Panc1 (cell line): Measurements from ENCODE around the gene TMEM269. TPM values are rescaled to one million over a fixed set of nuclear protein-coding genes. Genes with fewer than 3 reads are reported as not detected.

ENCODE experiments used
- ATAC-seq: fragments of 200-7000 bp; cut with Tn5 transposase; 2 replicates; pipeline ENCODE4 v1.9.1; 2020; ENCODE audit warnings: mild to moderate bottlenecking, moderate library complexity
- BruUV-seq: library from RNA; stranded (reverse); fragments of 400-500 nt; replicated peaks from 2 replicates; lab custom pipeline; 2021; lab: Mats Ljungman, UMichigan
- CTCF ChIA-PET: fragments of 300-600 bp; sonication (Branson Sonifier 250); formaldehyde crosslinking; loops from one replicate; lab custom pipeline; 2022; ENCODE audit warnings: antibody characterized with exemption; lab: Charles Lee
- POLR2A ChIA-PET: fragments of 300-600 bp; sonication (Branson Sonifier 250); formaldehyde crosslinking; loops from one replicate; lab custom pipeline; 2022; ENCODE audit warnings: antibody characterized with exemption; lab: Charles Lee
- DNase-seq: peaks from one replicate; pipeline ENCODE4 v3.0.0-alpha.2; 2010; ENCODE audit warnings: low read depth, low spot score
- H3K27ac ChIP-seq: 2 replicates; pipeline ENCODE4 v1.5.1; 2011; ENCODE audit warnings: mild to moderate bottlenecking, low read length, inconsistent platforms
- H3K27me3 ChIP-seq: fragments of 200-500 bp; sonication (Bioruptor generic); 2 replicates; pipeline ENCODE4 v1.6.0; 2014; ENCODE audit warnings: low read length, inconsistent platforms; ENCODE audit not compliant: control insufficient read depth, insufficient read depth
- H3K36me3 ChIP-seq: fragments of 200-500 bp; sonication (Bioruptor generic); 2 replicates; pipeline ENCODE4 v1.5.1; 2014; ENCODE audit warnings: inconsistent platforms, mild to moderate bottlenecking, low read length, moderate library complexity; ENCODE audit not compliant: control insufficient read depth, insufficient read depth
- H3K4me1 ChIP-seq: 2 replicates; pipeline ENCODE4 v1.5.1; 2011; ENCODE audit warnings: inconsistent platforms, mild to moderate bottlenecking, low read length, moderate library complexity; ENCODE audit not compliant: control insufficient read depth, insufficient read depth
- H3K4me3 ChIP-seq, 2 experiments: 2 replicates each; pipeline ENCODE4 v1.5.1; 2011 to 2012; ENCODE audit warnings: low read depth in 2 of 2, low read length in 2 of 2, mild to moderate bottlenecking in 2 of 2, inconsistent platforms in 1 of 2, moderate library complexity in 1 of 2
- H3K9me3 ChIP-seq: fragments of 200-500 bp; sonication (Bioruptor generic); 2 replicates; pipeline ENCODE4 v1.5.1; 2014; ENCODE audit warnings: low read depth, mild to moderate bottlenecking, inconsistent platforms, low read length, moderate library complexity; ENCODE audit not compliant: control insufficient read depth, insufficient read depth
- POLR2AphosphoS5 ChIP-seq: IDR thresholded peaks from 2 replicates; pipeline ENCODE4 v1.6.1; 2012; ENCODE audit warnings: mild to moderate bottlenecking, low read depth, low read length, moderate library complexity
- REST ChIP-seq, 2 experiments: IDR thresholded peaks; 2 replicates each; pipeline ENCODE4 v1.6.1; 2011 to 2012; ENCODE audit warnings: low read depth in 2 of 2, control low read depth in 1 of 2, low read length in 1 of 2, mild to moderate bottlenecking in 1 of 2, moderate library complexity in 1 of 2; ENCODE audit not compliant: insufficient read depth in 1 of 2
- SIN3A ChIP-seq: IDR thresholded peaks from 2 replicates; pipeline ENCODE4 v1.6.1; 2012; ENCODE audit warnings: low read depth, mild to moderate bottlenecking, low read length, moderate library complexity, borderline replicate concordance; ENCODE audit not compliant: insufficient read depth
- TCF7L2 ChIP-seq: IDR thresholded peaks from 2 replicates; pipeline ENCODE4 v1.6.1; 2011; ENCODE audit warnings: mild to moderate bottlenecking, low read depth, low read length, inconsistent platforms
- in situ Hi-C: cut with HindIII; loops from 2 replicates; pipeline ENCODE4 v1.10.0; 2016; ENCODE audit warnings: low sequenced_read_pairs, low pct_unique_long_range_greater_than_20kb
- intact Hi-C: fragments of 100-400 bp; cut with micrococcal nuclease; formaldehyde crosslinking; loops from one replicate; pipeline ENCODE4 v1.10.0; 2022; ENCODE audit not compliant: unreplicated experiment
- total RNA-seq: library from RNA; stranded (reverse); gene quantifications from one replicate; pipeline ENCODE4 v1.2.1, GENCODE V29; 2021; ENCODE audit not compliant: unreplicated experiment
- TF ChIP-seq, protein P1 (sequence below): fragments of 450-650 bp; IDR thresholded peaks from 2 replicates; pipeline ENCODE4 v1.5.1; 2017; ENCODE audit warnings: mild to moderate bottlenecking

Gene TMEM269
- total RNA-seq, 1 experiment from 2014 or later = 0.13 TPM

DNA sequence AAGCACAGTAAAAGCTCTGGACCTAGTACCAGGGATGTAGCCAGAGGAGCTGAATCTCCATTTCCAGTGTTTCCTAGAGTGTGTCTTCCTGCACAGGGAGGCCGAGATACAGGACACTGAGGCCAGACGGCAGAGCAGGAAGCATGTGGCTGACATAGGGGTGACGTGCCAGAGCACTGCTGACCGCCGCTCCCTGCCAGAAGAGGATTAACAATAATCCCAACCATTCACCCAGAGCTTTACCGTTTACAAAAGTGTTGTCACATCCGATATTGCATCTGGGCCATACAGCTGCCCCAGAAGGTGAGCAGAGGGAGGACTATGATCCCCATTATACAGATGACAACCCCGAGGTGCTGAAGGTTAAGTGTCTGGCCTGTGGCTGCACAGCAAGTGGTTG lies 38.9 kb upstream of the TMEM269 start:
- H3K9me3 ChIP-seq = no peaks in the 10 kb centered on the region
- no peaks in the 10 kb centered on the region for H3K27me3 ChIP-seq
- in situ Hi-C loops = no loop called here
- H3K4me1 ChIP-seq = no peaks in the 10 kb centered on the region; the same call in 1 of the 2 replicates
- H3K4me3 ChIP-seq = no peak overlapping the region
- TF ChIP-seq TCF7L2 = no peak
- no peak for TF ChIP-seq POLR2AphosphoS5
- TF ChIP-seq, protein P1, sequence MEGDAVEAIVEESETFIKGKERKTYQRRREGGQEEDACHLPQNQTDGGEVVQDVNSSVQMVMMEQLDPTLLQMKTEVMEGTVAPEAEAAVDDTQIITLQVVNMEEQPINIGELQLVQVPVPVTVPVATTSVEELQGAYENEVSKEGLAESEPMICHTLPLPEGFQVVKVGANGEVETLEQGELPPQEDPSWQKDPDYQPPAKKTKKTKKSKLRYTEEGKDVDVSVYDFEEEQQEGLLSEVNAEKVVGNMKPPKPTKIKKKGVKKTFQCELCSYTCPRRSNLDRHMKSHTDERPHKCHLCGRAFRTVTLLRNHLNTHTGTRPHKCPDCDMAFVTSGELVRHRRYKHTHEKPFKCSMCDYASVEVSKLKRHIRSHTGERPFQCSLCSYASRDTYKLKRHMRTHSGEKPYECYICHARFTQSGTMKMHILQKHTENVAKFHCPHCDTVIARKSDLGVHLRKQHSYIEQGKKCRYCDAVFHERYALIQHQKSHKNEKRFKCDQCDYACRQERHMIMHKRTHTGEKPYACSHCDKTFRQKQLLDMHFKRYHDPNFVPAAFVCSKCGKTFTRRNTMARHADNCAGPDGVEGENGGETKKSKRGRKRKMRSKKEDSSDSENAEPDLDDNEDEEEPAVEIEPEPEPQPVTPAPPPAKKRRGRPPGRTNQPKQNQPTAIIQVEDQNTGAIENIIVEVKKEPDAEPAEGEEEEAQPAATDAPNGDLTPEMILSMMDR = no peak
- no peak for TF ChIP-seq REST (IDR thresholded peaks at IDR 0.05; ENCODE audit: insufficient read depth in 1 of 2, low read depth in 2 of 2, low read length in 1 of 2)
- no peak for TF ChIP-seq SIN3A
- no peak overlapping the region for H3K27ac ChIP-seq
- no TSS peak for BruUV-seq
- POLR2A ChIA-PET = no interaction called here
- intact Hi-C loops = no loop called here
- no peak for DNase-seq
- no peak for ATAC-seq
- CTCF ChIA-PET = interaction anchor here (0.8 to 0.9 kb wide), 2 partner anchors 9 to 17 kb away, joined by 3 read pairs; no protein-coding TSS in a partner anchor
- H3K36me3 ChIP-seq = no peaks in the 10 kb centered on the region; the same call in 1 of the 2 replicates

- no peak for TF ChIP-seq REST (IDR thresholded peaks at IDR 0.05; ENCODE audit: insufficient read depth in 1 of 2, low read depth in 2 of 2, low read length in 1 of 2)
- no peak for TF ChIP-seq SIN3A
- no peak for TF ChIP-seq TCF7L2
- TF ChIP-seq, protein P1 = no peak
- no peak for TF ChIP-seq POLR2AphosphoS5
- no peak for DNase-seq
- no peaks in the 10 kb centered on the region; the same call in 1 of the 2 replicates for H3K4me1 ChIP-seq
- CTCF ChIA-PET = no interaction called here
- BruUV-seq = TSS peak; percentile 62
- ATAC-seq = no peak
- no peaks in the 10 kb centered on the region; the same call in 1 of the 2 replicates for H3K36me3 ChIP-seq
- no peaks in the 10 kb centered on the region for H3K9me3 ChIP-seq
- POLR2A ChIA-PET = no interaction called here
- no peaks in the 10 kb centered on the region for H3K27me3 ChIP-seq
- intact Hi-C loops = no loop called here
- no peak overlapping the region for H3K4me3 ChIP-seq
- H3K27ac ChIP-seq = no peak overlapping the region
- in situ Hi-C loops = no loop called here
Measured at GRCh38 chr1:42746436-42747105, 38.2 kb upstream of the TMEM269 start.
